ENCODE measurements around the gene HSD3B7.

Gene HSD3B7

GRCh38 chr16:31008551-31008950, 23.5 kb downstream of the HSD3B7 start:
- no peak overlapping the region for H2AFZ ChIP-seq (ENCODE audit: insufficient read depth, low read length, poor library complexity)

GRCh38 chr16:31009120-31009519, 24.1 kb downstream of the HSD3B7 start:
- Histone ChIP-seq H4K91ac (ENCODE audit: low read depth, low read length) (no peak overlapping the region), H2BK5ac (ENCODE audit: low read depth, low read length, poor library complexity) (no peak overlapping the region), H3K4me3 (ENCODE audit: low read depth, low read length) (no peak overlapping the region), H3K27ac (ENCODE audit: low read depth, low read length) (no peak overlapping the region), H4K8ac (ENCODE audit: low read depth, low read length) (no peak overlapping the region), H3K4ac (ENCODE audit: low read depth, low read length) (no peak overlapping the region), H3K27me3 (ENCODE audit: insufficient read depth, low read length) (peaks cover 14% of the 10 kb centered on the region), H3K18ac (ENCODE audit: low read length) (no peak overlapping the region), H3K4me1 (ENCODE audit: control insufficient read depth in 1 of 2, insufficient read depth in 2 of 2, low read length in 2 of 2) (no peaks in the 10 kb centered on the region), H2AFZ (ENCODE audit: insufficient read depth, low read length, poor library complexity) (no peak overlapping the region), H2BK120ac (ENCODE audit: insufficient read depth, low read length, poor library complexity) (no peak overlapping the region), H3K9ac (ENCODE audit: low read length) (no peak overlapping the region), H3K9me3 (ENCODE audit: insufficient read depth, low read depth, low read length) (peaks cover 6% of the 10 kb centered on the region), H3K79me1 (ENCODE audit: low read length) (no peaks in the 10 kb centered on the region), H3K79me2 (ENCODE audit: control insufficient read depth, insufficient read depth, low read length, poor library complexity) (no peaks in the 10 kb centered on the region), H2BK12ac (ENCODE audit: low read length) (no peak overlapping the region), H4K12ac (ENCODE audit: low read depth, low read length) (no peak overlapping the region), H3K36me3 (ENCODE audit: control insufficient read depth in 1 of 2, insufficient read depth in 2 of 2, low read length in 2 of 2) (no peaks in the 10 kb centered on the region), H3K23ac (ENCODE audit: low read length) (no peak overlapping the region), H2AK5ac (ENCODE audit: low read length) (no peak overlapping the region), H3K4me2 (ENCODE audit: low read length) (no peak overlapping the region), H3K14ac (ENCODE audit: low read length) (no peak overlapping the region)
- WGBS (ENCODE audit: extremely low coverage, insufficient coverage, insufficient read length): no CpG with 5 or more reads among the region's 7 CpGs
- no peak for DNase-seq

More at GRCh38 chr16:31008551-31008950, 23.5 kb downstream of the HSD3B7 start:
- no CpG with 5 or more reads among the region's 5 CpGs for WGBS (ENCODE audit: extremely low coverage, insufficient coverage, insufficient read length)
- H3K4me1 ChIP-seq (ENCODE audit: control insufficient read depth in 1 of 2, insufficient read depth in 2 of 2, low read length in 2 of 2): no peaks in the 10 kb centered on the region
- H3K79me2 ChIP-seq (ENCODE audit: control insufficient read depth, insufficient read depth, low read length, poor library complexity): no peaks in the 10 kb centered on the region
- H3K79me1 ChIP-seq (ENCODE audit: low read length): no peaks in the 10 kb centered on the region
- peaks cover 14% of the 10 kb centered on the region for H3K27me3 ChIP-seq (ENCODE audit: insufficient read depth, low read length)
- no peak overlapping the region for H4K12ac ChIP-seq (ENCODE audit: low read depth, low read length)
- H3K18ac ChIP-seq (ENCODE audit: low read length): no peak overlapping the region
- H3K14ac ChIP-seq (ENCODE audit: low read length): no peak overlapping the region
- no peak overlapping the region for H2BK5ac ChIP-seq (ENCODE audit: low read depth, low read length, poor library complexity)
- H3K4me3 ChIP-seq (ENCODE audit: low read depth, low read length): no peak overlapping the region
- H2BK120ac ChIP-seq (ENCODE audit: insufficient read depth, low read length, poor library complexity): no peak overlapping the region
- no peak overlapping the region for H4K8ac ChIP-seq (ENCODE audit: low read depth, low read length)
- no peaks in the 10 kb centered on the region for H3K36me3 ChIP-seq (ENCODE audit: control insufficient read depth in 1 of 2, insufficient read depth in 2 of 2, low read length in 2 of 2)
- no peak overlapping the region for H3K27ac ChIP-seq (ENCODE audit: low read depth, low read length)
- H4K91ac ChIP-seq (ENCODE audit: low read depth, low read length): no peak overlapping the region
- no peak for DNase-seq
- H3K9ac ChIP-seq (ENCODE audit: low read length): no peak overlapping the region
- H3K23ac ChIP-seq (ENCODE audit: low read length): no peak overlapping the region
- H2BK12ac ChIP-seq (ENCODE audit: low read length): no peak overlapping the region
- peaks cover 6% of the 10 kb centered on the region for H3K9me3 ChIP-seq (ENCODE audit: insufficient read depth, low read depth, low read length)
- no peak overlapping the region for H2AK5ac ChIP-seq (ENCODE audit: low read length)
- H3K4ac ChIP-seq (ENCODE audit: low read depth, low read length): no peak overlapping the region
- H3K4me2 ChIP-seq (ENCODE audit: low read length): no peak overlapping the region

- WGBS (ENCODE audit: extremely low coverage, insufficient coverage, insufficient read length): no CpG with 5 or more reads among the region's 36 CpGs
- H3K18ac ChIP-seq (ENCODE audit: low read length): no peak overlapping the region
- H2BK12ac ChIP-seq (ENCODE audit: low read length): no peak overlapping the region
- H4K91ac ChIP-seq (ENCODE audit: low read depth, low read length): no peak overlapping the region
- H2AK5ac ChIP-seq (ENCODE audit: low read length): no peak overlapping the region
- H3K4ac ChIP-seq (ENCODE audit: low read depth, low read length): no peak overlapping the region
- no peak overlapping the region for H3K27ac ChIP-seq (ENCODE audit: low read depth, low read length)
- H3K27me3 ChIP-seq (ENCODE audit: insufficient read depth, low read length): peaks cover 14% of the 10 kb centered on the region
- no peak overlapping the region for H2BK120ac ChIP-seq (ENCODE audit: insufficient read depth, low read length, poor library complexity)
- no peaks in the 10 kb centered on the region for H3K79me1 ChIP-seq (ENCODE audit: low read length)
- H3K79me2 ChIP-seq (ENCODE audit: control insufficient read depth, insufficient read depth, low read length, poor library complexity): no peaks in the 10 kb centered on the region
- no peak overlapping the region for H2BK5ac ChIP-seq (ENCODE audit: low read depth, low read length, poor library complexity)
- H4K12ac ChIP-seq (ENCODE audit: low read depth, low read length): no peak overlapping the region
- no peak overlapping the region for H3K4me2 ChIP-seq (ENCODE audit: low read length)
- H3K14ac ChIP-seq (ENCODE audit: low read length): no peak overlapping the region
- H3K36me3 ChIP-seq (ENCODE audit: control insufficient read depth in 1 of 2, insufficient read depth in 2 of 2, low read length in 2 of 2): no peaks in the 10 kb centered on the region
- H3K9ac ChIP-seq (ENCODE audit: low read length): no peak overlapping the region
- no peak overlapping the region for H4K8ac ChIP-seq (ENCODE audit: low read depth, low read length)
- H3K4me1 ChIP-seq (ENCODE audit: control insufficient read depth in 1 of 2, insufficient read depth in 2 of 2, low read length in 2 of 2): no peaks in the 10 kb centered on the region
- no peak overlapping the region for H2AFZ ChIP-seq (ENCODE audit: insufficient read depth, low read length, poor library complexity)
- H3K4me3 ChIP-seq (ENCODE audit: low read depth, low read length): no peak overlapping the region
- DNase-seq: no peak
- H3K23ac ChIP-seq (ENCODE audit: low read length): no peak overlapping the region
- H3K9me3 ChIP-seq (ENCODE audit: insufficient read depth, low read depth, low read length): peaks cover 4% of the 10 kb centered on the region
Measured at GRCh38 chr16:31009894-31010584, 25.0 kb downstream of the HSD3B7 start.

GRCh38 chr16:31010585-31011325, 25.7 kb downstream of the HSD3B7 start, which contains the start of gene STX1B:
STX1B (minus strand) TSS chr16:31010638; CDS start chr16:31010396, 242 bp downstream.
- WGBS (ENCODE audit: extremely low coverage, insufficient coverage, insufficient read length): no CpG with 5 or more reads among the region's 45 CpGs

More at GRCh38 chr16:31010585-31011325, 25.7 kb downstream of the HSD3B7 start, which contains the start of gene STX1B:
- Histone ChIP-seq H3K27ac (ENCODE audit: low read depth, low read length) (no peak within 1 kb of the TSS), H3K18ac (ENCODE audit: low read length) (no peak within 1 kb of the TSS), H4K12ac (ENCODE audit: low read depth, low read length) (no peak within 1 kb of the TSS), H2AFZ (ENCODE audit: insufficient read depth, low read length, poor library complexity) (no peak within 1 kb of the TSS), H4K8ac (ENCODE audit: low read depth, low read length) (no peak within 1 kb of the TSS), H3K9ac (ENCODE audit: low read length) (no peak within 1 kb of the TSS), H2AK5ac (ENCODE audit: low read length) (no peak within 1 kb of the TSS), H3K23ac (ENCODE audit: low read length) (no peak within 1 kb of the TSS), H3K36me3 (ENCODE audit: control insufficient read depth in 1 of 2, insufficient read depth in 2 of 2, low read length in 2 of 2) (no peaks in the 10 kb centered on the region), H2BK120ac (ENCODE audit: insufficient read depth, low read length, poor library complexity) (no peak within 1 kb of the TSS), H3K14ac (ENCODE audit: low read length) (no peak within 1 kb of the TSS), H2BK5ac (ENCODE audit: low read depth, low read length, poor library complexity) (no peak within 1 kb of the TSS), H3K79me1 (ENCODE audit: low read length) (no peaks in the 10 kb centered on the region), H3K4me3 (ENCODE audit: low read depth, low read length) (no peak within 1 kb of the TSS), H3K4me1 (ENCODE audit: control insufficient read depth in 1 of 2, insufficient read depth in 2 of 2, low read length in 2 of 2) (no peaks in the 10 kb centered on the region), H3K9me3 (ENCODE audit: insufficient read depth, low read depth, low read length) (peaks cover 4% of the 10 kb centered on the region), H3K27me3 (ENCODE audit: insufficient read depth, low read length) (peaks cover 14% of the 10 kb centered on the region), H2BK12ac (ENCODE audit: low read length) (no peak within 1 kb of the TSS), H3K79me2 (ENCODE audit: control insufficient read depth, insufficient read depth, low read length, poor library complexity) (no peaks in the 10 kb centered on the region), H3K4me2 (ENCODE audit: low read length) (no peak within 1 kb of the TSS), H4K91ac (ENCODE audit: low read depth, low read length) (no peak within 1 kb of the TSS), H3K4ac (ENCODE audit: low read depth, low read length) (no peak within 1 kb of the TSS)
- no peak for DNase-seq

Data from trophoblast cell (in vitro differentiated cells and primary cell).